H1 (cell line): ENCODE measurements around the gene TK1. TPM values are rescaled to one million over a fixed set of nuclear protein-coding genes. Genes with fewer than 3 reads are reported as not detected.
A peak's percentile ranks its signal among the peaks of the same experiment; 100 is the strongest.

Experiments
- CTCF ChIA-PET: fragments of 300-600 bp; sonication (Branson Sonifier 250); formaldehyde crosslinking; loops from one replicate; lab custom pipeline; 2021; ENCODE audit not compliant: partially characterized antibody; lab: Charles Lee
- POLR2A ChIA-PET: fragments of 300-600 bp; sonication (Branson Sonifier 250); formaldehyde crosslinking; loops from one replicate; lab custom pipeline; 2021; ENCODE audit warnings: inconsistent platforms; ENCODE audit not compliant: partially characterized antibody; lab: Charles Lee
- DNase-seq, 2 experiments: peaks; one replicate each; pipeline versions ENCODE4 v3.0.0 to v3.0.0-alpha.2; 2010 to 2022; ENCODE audit warnings: low spot score in 2 of 2, low read depth in 1 of 2, mixed read lengths in 1 of 2
- FAIRE-seq: peaks from 2 replicates; lab custom pipeline; 2011; peaks lifted over from hg19 to GRCh38; lab: Jason Lieb, UNC
- H2AFZ ChIP-seq: 2 replicates; pipeline ENCODE4 v1.8.1; 2012; ENCODE audit warnings: low read length, inconsistent platforms
- H2AK5ac ChIP-seq: 2 replicates; pipeline ENCODE4 v1.6.1; 2013; ENCODE audit warnings: low read depth, low read length
- H2BK120ac ChIP-seq: replicated peaks from 2 replicates; pipeline ENCODE3; 2013; ENCODE audit warnings: low read depth, low read length, inconsistent platforms
- H2BK12ac ChIP-seq: 2 replicates; pipeline ENCODE4 v1.6.1; 2013; ENCODE audit warnings: low read depth, low read length
- H2BK15ac ChIP-seq: 2 replicates; pipeline ENCODE4 v1.6.1; 2013; ENCODE audit warnings: low read length
- H2BK20ac ChIP-seq: 2 replicates; pipeline ENCODE4 v1.6.1; 2013; ENCODE audit warnings: low read length
- H2BK5ac ChIP-seq: 2 replicates; pipeline ENCODE4 v1.6.1; 2013; ENCODE audit warnings: low read depth, low read length
- H3K14ac ChIP-seq: 2 replicates; pipeline ENCODE4 v1.6.1; 2013; ENCODE audit warnings: inconsistent platforms; ENCODE audit not compliant: insufficient read length
- H3K18ac ChIP-seq: 2 replicates; pipeline ENCODE4 v1.6.1; 2013; ENCODE audit warnings: low read length; ENCODE audit errors: extremely low read depth
- H3K23ac ChIP-seq: 2 replicates; pipeline ENCODE4 v1.6.1; 2013; ENCODE audit warnings: inconsistent platforms; ENCODE audit not compliant: insufficient read length
- H3K23me2 ChIP-seq: 2 replicates; pipeline ENCODE4 v1.6.1; 2013; ENCODE audit warnings: low read depth, low read length
- H3K27ac ChIP-seq: 2 replicates; pipeline ENCODE4 v1.6.1; 2011; ENCODE audit warnings: low read depth, low read length, inconsistent platforms
- H3K27me3 ChIP-seq, 4 experiments: replicated peaks in 1 of 4; 1 replicate in 1 of 4; 2 replicates in 3 of 4; pipeline versions ENCODE4 v1.6.1 to v1.8.1; 2011 to 2013; ENCODE audit warnings: low read length in 3 of 4, mild to moderate bottlenecking in 3 of 4, inconsistent platforms in 2 of 4, mixed read lengths in 2 of 4, moderate library complexity in 1 of 4; ENCODE audit not compliant: control insufficient read depth in 3 of 4, insufficient read depth in 3 of 4; ENCODE audit errors: extremely low read depth in 1 of 4
- H3K36me3 ChIP-seq, 4 experiments: 2 replicates each; pipeline versions ENCODE4 v1.6.1 to v1.8.1; 2011 to 2013; ENCODE audit warnings: mild to moderate bottlenecking in 4 of 4, low read length in 3 of 4, moderate library complexity in 2 of 4, control low read depth in 1 of 4, inconsistent platforms in 1 of 4; ENCODE audit not compliant: insufficient read depth in 4 of 4, control insufficient read depth in 2 of 4
- H3K4ac ChIP-seq: replicated peaks from 2 replicates; pipeline ENCODE3; 2013; ENCODE audit warnings: low read length, low read depth, mixed read lengths, inconsistent platforms; ENCODE audit not compliant: insufficient read length
- H3K4me1 ChIP-seq, 4 experiments: replicated peaks in 1 of 4; 1 replicate in 1 of 4; 2 replicates in 3 of 4; pipeline versions ENCODE4 v1.6.1 to v1.8.1; 2011 to 2013; ENCODE audit warnings: low read length in 3 of 4, inconsistent platforms in 2 of 4, mixed read lengths in 1 of 4; ENCODE audit not compliant: insufficient read depth in 4 of 4, control insufficient read depth in 3 of 4
- H3K4me2 ChIP-seq, 2 experiments: 2 replicates each; pipeline versions ENCODE4 v1.6.1 to v1.8.1; 2011 to 2013; ENCODE audit warnings: low read depth in 2 of 2, low read length in 2 of 2, control low read depth in 1 of 2, inconsistent platforms in 1 of 2, mild to moderate bottlenecking in 1 of 2; ENCODE audit not compliant: insufficient read depth in 1 of 2
- H3K4me3 ChIP-seq, 4 experiments: fragments of 200-600, 300-600 bp in 1 of 4; sonication (generic), shearing (Covaris generic), sonication (Bioruptor Twin) in 1 of 4; 2 replicates each; pipeline versions ENCODE4 v1.5.1 to v1.8.1; 2011 to 2016; ENCODE audit warnings: low read length in 4 of 4, low read depth in 3 of 4, control low read depth in 2 of 4, inconsistent platforms in 2 of 4, mild to moderate bottlenecking in 2 of 4, mixed read lengths in 1 of 4, moderate library complexity in 1 of 4; ENCODE audit not compliant: insufficient read depth in 2 of 4; ENCODE audit errors: extremely low read depth in 1 of 4
- H3K56ac ChIP-seq: replicated peaks from 2 replicates; pipeline ENCODE3; 2013; ENCODE audit warnings: low read depth, mild to moderate bottlenecking, mixed read lengths, low read length, inconsistent platforms; ENCODE audit not compliant: insufficient read length
- H3K79me1 ChIP-seq: 2 replicates; pipeline ENCODE4 v1.6.1; 2013; ENCODE audit warnings: low read depth, low read length, control low read depth
- H3K79me2 ChIP-seq, 2 experiments: 2 replicates each; pipeline versions ENCODE4 v1.6.1 to v1.8.1; 2012 to 2013; ENCODE audit warnings: low read length in 2 of 2, mild to moderate bottlenecking in 2 of 2, inconsistent platforms in 1 of 2; ENCODE audit not compliant: insufficient read depth in 2 of 2, control insufficient read depth in 1 of 2
- H3K9ac ChIP-seq, 4 experiments: replicated peaks in 1 of 4; 1 replicate in 1 of 4; 2 replicates in 3 of 4; pipeline versions ENCODE4 v1.6.1 to v1.8.1; 2011 to 2013; ENCODE audit warnings: low read depth in 3 of 4, low read length in 3 of 4, control low read depth in 2 of 4, mild to moderate bottlenecking in 2 of 4, moderate library complexity in 2 of 4, inconsistent platforms in 1 of 4; ENCODE audit errors: extremely low read depth in 1 of 4
- H3K9me3 ChIP-seq, 2 experiments: 2 replicates each; pipeline versions ENCODE4 v1.6.1 to v1.8.1; 2012 to 2013; ENCODE audit warnings: mild to moderate bottlenecking in 2 of 2, moderate library complexity in 2 of 2, control low read depth in 1 of 2, inconsistent platforms in 1 of 2, low read depth in 1 of 2, low read length in 1 of 2, mixed read lengths in 1 of 2; ENCODE audit not compliant: insufficient read depth in 2 of 2
- H4K20me1 ChIP-seq, 2 experiments: replicated peaks in 1 of 2; 2 replicates each; pipeline versions ENCODE3 to v1.8.1; 2011 to 2013; ENCODE audit warnings: inconsistent platforms in 2 of 2, low read length in 2 of 2, mild to moderate bottlenecking in 1 of 2; ENCODE audit not compliant: insufficient read depth in 2 of 2, control insufficient read depth in 1 of 2
- H4K5ac ChIP-seq: 2 replicates; pipeline ENCODE4 v1.6.1; 2013; ENCODE audit warnings: low read length, low read depth, mixed read lengths, inconsistent platforms; ENCODE audit not compliant: insufficient read length
- H4K8ac ChIP-seq: 2 replicates; pipeline ENCODE4 v1.8.0; 2013; ENCODE audit warnings: mild to moderate bottlenecking, moderate library complexity, low read length, inconsistent platforms; ENCODE audit not compliant: insufficient read depth; ENCODE audit errors: extremely low read depth
- H4K91ac ChIP-seq: replicated peaks from 2 replicates; pipeline ENCODE3; 2013; ENCODE audit warnings: low read length, mixed read lengths, inconsistent platforms; ENCODE audit not compliant: insufficient read length
- JUN ChIP-seq: IDR thresholded peaks from 2 replicates; pipeline ENCODE4 v1.6.1; 2011; ENCODE audit warnings: low read depth, mild to moderate bottlenecking, improper control_type of control experiment, low read length
- KDM4A ChIP-seq: IDR thresholded peaks from one replicate; pipeline ENCODE4 v1.7.1; 2012; ENCODE audit warnings: low read depth, mild to moderate bottlenecking, moderate library complexity, low read length, inconsistent platforms; ENCODE audit not compliant: severe bottlenecking
- MAX ChIP-seq: IDR thresholded peaks from 2 replicates; pipeline ENCODE4 v1.6.1; 2012; ENCODE audit warnings: inconsistent platforms
- RBBP5 ChIP-seq: IDR thresholded peaks from 2 replicates; pipeline ENCODE4 v1.7.1; 2012; ENCODE audit warnings: low read depth, mild to moderate bottlenecking, inconsistent platforms, low read length, moderate library complexity, borderline replicate concordance
- SIN3A ChIP-seq, 2 experiments: IDR thresholded peaks in 1 of 2; conservative IDR thresholded peaks in 1 of 2; 2 replicates each; pipeline ENCODE4 v1.6.1; 2011 to 2012; ENCODE audit warnings: low read length in 2 of 2, improper control_type of control experiment in 1 of 2, low read depth in 1 of 2, mild to moderate bottlenecking in 1 of 2
- SP4 ChIP-seq: IDR thresholded peaks from 2 replicates; pipeline ENCODE4 v1.6.1; 2012; ENCODE audit warnings: low read length, inconsistent platforms
- USF2 ChIP-seq: IDR thresholded peaks from 2 replicates; pipeline ENCODE4 v1.6.1; 2011; ENCODE audit warnings: low read length, improper control_type of control experiment
- YY1 ChIP-seq: IDR thresholded peaks from 2 replicates; pipeline ENCODE4 v1.6.1; 2011; ENCODE audit warnings: low read depth, mild to moderate bottlenecking, low read length
- WGBS, 2 experiments: shearing (Covaris generic) in 1 of 2; methylation state at CpG; one replicate each; pipeline versions ENCODE4 v1.1.6 to v1.1.7; 2013 to 2015; ENCODE audit warnings: low lambda C conversion rate in 2 of 2, mixed read lengths in 2 of 2, inconsistent platforms in 1 of 2, low coverage in 1 of 2, missing lambda C conversion rate in 1 of 2; ENCODE audit not compliant: insufficient replicate concordance in 2 of 2, insufficient coverage in 1 of 2, insufficient read length in 1 of 2; ENCODE audit errors: extremely low coverage in 1 of 2, missing lambda C conversion rate in 1 of 2; 5-methylcytosine and 5-hydroxymethylcytosine counted together
- polyA plus RNA-seq, 7 experiments: library from polyadenylated mRNA; depleted of rRNA in 3 of 7; stranded (reverse) in 5 of 7; unstranded in 2 of 7; fragments of >200 nt in 5 of 7; fragments of 200-250 nt in 2 of 7; gene quantifications; 1 replicate in 5 of 7; 2 replicates in 1 of 7; 4 replicates in 1 of 7; pipeline versions ENCODE4 v1.2.1 to v1.2.3, GENCODE V29; 2011 to 2013; ENCODE audit warnings: missing spikeins in 2 of 7, mixed read lengths in 2 of 7
- total RNA-seq: library from RNA; stranded (reverse); fragmentation: NEBNext Ultra II Directional; extraction: Animal tissue kit (Norgen Biotek cat#: 25700); gene quantifications from 2 replicates; pipeline ENCODE4 v1.2.1, GENCODE V29; 2021

Gene TK1
- total and polyA plus RNA-seq, 2 of the 8 experiments (the other 6 are each of a cell fraction or from before 2014, with no cell fraction given) = 66.9 to 147 TPM

GRCh38 chr17:78214016-78214705, 27.3 kb upstream of the TK1 start, which contains the start of gene BIRC5:
TSS of gene BIRC5 (plus strand) at chr17:78214253. CDS start at chr17:78214317, 64 bp downstream.
- Histone ChIP-seq H3K4me2 (peak within 1 kb of the TSS; percentile 96 to 99), H3K4me3 (peak within 1 kb of the TSS; percentile 85 to 94 (median 90)), H3K79me2 (peaks cover 6 to 24% of the 10 kb centered on the region in 2 experiments), H4K91ac (peak within 1 kb of the TSS; percentile 65), H3K27ac (no peak within 1 kb of the TSS), H3K9me3 (no peaks in the 10 kb centered on the region), H3K27me3 (no peaks in the 10 kb centered on the region), H3K18ac (no peak within 1 kb of the TSS; the same call in 1 of the 2 replicates), H2BK15ac (0 out of 2 replicates have a peak within 1 kb of the TSS, but pooled peaks have one; percentile 16), H3K14ac (no peak within 1 kb of the TSS), H3K4me1 (peaks cover 0 to 4% (median 2%) of the 10 kb centered on the region in 4 experiments; a peak in 4 of 7 replicates), H3K56ac (peak within 1 kb of the TSS; percentile 74), H2AK5ac (peak within 1 kb of the TSS; percentile 90; the same call in 1 of the 2 replicates), H3K9ac (peak within 1 kb of the TSS; percentile 68 to 88 (median 74)), H2AFZ (no peak within 1 kb of the TSS), H3K4ac (peak within 1 kb of the TSS; percentile 99), H2BK120ac (no peak within 1 kb of the TSS), H2BK12ac (no peak within 1 kb of the TSS), H3K23me2 (peaks cover 4% of the 10 kb centered on the region; the same call in 1 of the 2 replicates), H3K23ac (no peak within 1 kb of the TSS), H4K8ac (peak within 1 kb of the TSS; percentile 69; the same call in 1 of the 2 replicates), H4K20me1 (peaks cover 2 to 3% of the 10 kb centered on the region in 2 experiments), H2BK20ac (0 out of 2 replicates have a peak within 1 kb of the TSS, but pooled peaks have one; percentile 86), H3K36me3 (peaks cover 2 to 22% (median 11%) of the 10 kb centered on the region in 4 experiments; a peak in 7 of 8 replicates), H3K79me1 (peaks cover 2% of the 10 kb centered on the region), H4K5ac (peak within 1 kb of the TSS; percentile 94), H2BK5ac (peak within 1 kb of the TSS; percentile 12; the same call in 1 of the 2 replicates)
- CTCF ChIA-PET = interaction anchor here (0.9 to 2.1 kb wide), 6 partner anchors 9 to 100 kb away, joined by 3 to 9 read pairs (median 4); partner anchors contain the start of genes AFMID and TK1
- DNase-seq (peak; percentile 49 to 96), FAIRE-seq (no peak)
- WGBS, 2 experiments = 4% methylated on average over 46 of the region's 60 CpGs; no CpG with 5 or more reads in 1 of the 2 experiments
- POLR2A ChIA-PET = interaction anchor here (0.6 to 3.3 kb wide), 11 partner anchors 10 to 102 kb away, joined by 3 to 30 read pairs (median 4); partner anchors contain the start of genes AFMID and TK1
- peak; percentile 33; the same call in 1 of the 2 replicates for TF ChIP-seq USF2
- TF ChIP-seq RBBP5 = no peak
- peak; percentile 89 for TF ChIP-seq YY1
- peak; percentile 89 to 98; a peak in 3 of 4 replicates for TF ChIP-seq SIN3A (conservative IDR thresholded peaks at IDR 0.05 in 1 of 2, IDR thresholded peaks at IDR 0.05 in 1 of 2; ENCODE audit: low read depth in 1 of 2, low read length in 2 of 2)
- peak; percentile 76; the same call in 1 of the 2 replicates for TF ChIP-seq SP4
- peak; percentile 51 for TF ChIP-seq KDM4A
- TF ChIP-seq JUN = no peak
- peak; percentile 94 for TF ChIP-seq MAX
